ENCODE measurements around the gene MINDY3.

The MINDY3 gene

GRCh38 chr10:15856328-15857015 is 3.8 kb downstream of the MINDY3 start:
- no peak for DNase-seq

GRCh38 chr10:15853800-15854199 is 6.5 kb downstream of the MINDY3 start:
- no peak for DNase-seq

GRCh38 chr10:15852111-15852557 is 8.2 kb downstream of the MINDY3 start:
- no peak for DNase-seq

GRCh38 chr10:15850337-15850978 is 9.8 kb downstream of the MINDY3 start:
- DNase-seq = peak; percentile 61

- no peak for DNase-seq
Observed at GRCh38 chr10:15849316-15849715, 11.0 kb downstream of the MINDY3 start.

GRCh38 chr10:15847481-15847880 is 12.8 kb downstream of the MINDY3 start:
- no peak for DNase-seq

GRCh38 chr10:15844517-15844916 is 15.8 kb downstream of the MINDY3 start:
- DNase-seq = no peak

GRCh38 chr10:15843695-15844094 is 16.6 kb downstream of the MINDY3 start:
- DNase-seq = no peak

GRCh38 chr10:15842556-15843169 is 17.6 kb downstream of the MINDY3 start:
- DNase-seq = no peak

GRCh38 chr10:15841696-15842095 is 18.6 kb downstream of the MINDY3 start:
- no peak for DNase-seq

- no peak for DNase-seq
Observed at GRCh38 chr10:15836807-15837206, 23.5 kb downstream of the MINDY3 start.

- DNase-seq = no peak
Observed at GRCh38 chr10:15829495-15829894, 30.8 kb downstream of the MINDY3 start.

GRCh38 chr10:15824498-15824897 is 35.8 kb downstream of the MINDY3 start:
- no peak for DNase-seq

GRCh38 chr10:15822131-15822530 is 38.2 kb downstream of the MINDY3 start:
- DNase-seq = no peak

- no peak for DNase-seq
Observed at GRCh38 chr10:15821046-15821683, 39.1 kb downstream of the MINDY3 start.

- DNase-seq = no peak
Observed at GRCh38 chr10:15817409-15818046, 42.8 kb downstream of the MINDY3 start.

- no peak for DNase-seq
Observed at GRCh38 chr10:15815242-15815885, 44.9 kb downstream of the MINDY3 start.

GRCh38 chr10:15814565-15814964 is 45.7 kb downstream of the MINDY3 start:
- no peak for DNase-seq

- DNase-seq = no peak
Observed at GRCh38 chr10:15813415-15813814, 46.9 kb downstream of the MINDY3 start.

GRCh38 chr10:15809450-15809849 is 50.9 kb downstream of the MINDY3 start:
- DNase-seq = no peak

- DNase-seq = no peak
Observed at GRCh38 chr10:15808204-15808797, 52.0 kb downstream of the MINDY3 start.

- DNase-seq = no peak
Observed at GRCh38 chr10:15805395-15806058, 54.8 kb downstream of the MINDY3 start.

Measured in activated effector memory CD4-positive, alpha-beta T cell treated with anti-CD3 and anti-CD28 coated beads, Interleukin-2, amount 50 U/mL, for 16 hours (primary cell).